HEK293 (cell line): ENCODE measurements around the gene RORC.

Source experiments
- CTCF ChIP-seq: fragments of 450-650 bp; formaldehyde crosslinking; IDR thresholded peaks from 2 replicates; pipeline ENCODE4 v1.5.1; 2016; ENCODE audit warnings: missing biosample characterization, missing genetic modification characterization
- KLF9 ChIP-seq: fragments of 450-650 bp; formaldehyde crosslinking; IDR thresholded peaks from 2 replicates; pipeline ENCODE4 v1.5.1; 2016; ENCODE audit warnings: missing biosample characterization, missing genetic modification characterization, low read depth
- SP2 ChIP-seq: fragments of 450-650 bp; formaldehyde crosslinking; IDR thresholded peaks from 2 replicates; pipeline ENCODE4 v1.5.1; 2016; ENCODE audit warnings: missing biosample characterization, missing genetic modification characterization
- TCF7L2 ChIP-seq: IDR thresholded peaks from 2 replicates; pipeline ENCODE4 v1.6.1; 2011; ENCODE audit warnings: low read depth, mild to moderate bottlenecking, inconsistent platforms, low read length, moderate library complexity, borderline replicate concordance
- ZBTB7A ChIP-seq: fragments of 450-650 bp; formaldehyde crosslinking; IDR thresholded peaks from 2 replicates; pipeline ENCODE4 v1.5.1; 2016; ENCODE audit warnings: low read depth, missing biosample characterization, missing genetic modification characterization
- ZNF174 ChIP-seq: fragments of 450-650 bp; formaldehyde crosslinking; IDR thresholded peaks from 2 replicates; pipeline ENCODE4 v1.5.0; 2017; ENCODE audit warnings: missing biosample characterization, mild to moderate bottlenecking, missing genetic modification characterization
- ZNF292 ChIP-seq: fragments of 450-650 bp; formaldehyde crosslinking; IDR thresholded peaks from 2 replicates; pipeline ENCODE4 v1.5.1; 2016; ENCODE audit warnings: low read depth, missing biosample characterization, missing genetic modification characterization, borderline replicate concordance
- ZNF423 ChIP-seq: fragments of 450-650 bp; formaldehyde crosslinking; IDR thresholded peaks from 2 replicates; pipeline ENCODE4 v1.5.1; 2016; ENCODE audit warnings: missing biosample characterization, missing genetic modification characterization
- ZNF48 ChIP-seq: fragments of 450-650 bp; formaldehyde crosslinking; IDR thresholded peaks from 2 replicates; pipeline ENCODE4 v1.5.1; 2016; ENCODE audit warnings: missing biosample characterization, missing genetic modification characterization
- ZNF529 ChIP-seq: fragments of 450-650 bp; formaldehyde crosslinking; IDR thresholded peaks from 2 replicates; pipeline ENCODE4 v1.5.1; 2017; ENCODE audit warnings: missing genetic modification characterization, missing biosample characterization; ENCODE audit not compliant: insufficient replicate concordance
- ZNF571 ChIP-seq: fragments of 450-650 bp; formaldehyde crosslinking; IDR thresholded peaks from 2 replicates; pipeline ENCODE4 v1.5.0; 2017; ENCODE audit warnings: missing biosample characterization, missing genetic modification characterization
- ZNF768 ChIP-seq: fragments of 450-650 bp; formaldehyde crosslinking; IDR thresholded peaks from 2 replicates; pipeline ENCODE4 v1.5.1; 2018; ENCODE audit warnings: missing biosample characterization, mild to moderate bottlenecking, missing genetic modification characterization
- ZNF830 ChIP-seq: fragments of 450-650 bp; IDR thresholded peaks from 2 replicates; pipeline ENCODE4 v1.5.0; 2018; ENCODE audit warnings: missing biosample characterization, missing genetic modification characterization, low read depth, mild to moderate bottlenecking, moderate library complexity
- TF ChIP-seq, protein P1 (sequence below): fragments of 450-650 bp; formaldehyde crosslinking; IDR thresholded peaks from 2 replicates; pipeline ENCODE4 v1.5.1; 2016; ENCODE audit warnings: missing biosample characterization, missing genetic modification characterization

DNA sequence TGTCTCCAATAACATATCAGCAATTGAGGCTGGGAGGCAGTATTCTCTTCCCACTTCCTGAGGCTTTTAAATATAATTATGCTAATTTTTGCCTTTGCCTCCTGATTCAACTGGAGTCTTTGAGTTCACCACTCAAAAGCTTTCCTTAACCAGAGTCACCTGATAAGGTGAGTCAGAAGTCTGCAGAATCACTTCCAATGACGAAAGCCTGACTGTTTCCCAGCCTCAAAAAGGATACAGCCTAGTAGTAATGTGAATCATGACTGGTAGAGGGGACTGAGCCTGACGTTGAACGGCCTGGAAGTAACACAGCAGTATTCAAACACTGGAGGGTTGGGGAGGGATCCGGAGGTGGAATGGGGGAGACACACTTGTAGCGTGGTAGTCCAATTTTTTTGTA, 57.9 kb downstream of the RORC start:
- TF ChIP-seq CTCF (tag by site-specific recombination) (no peak), ZNF48 (tag by site-specific recombination) (no peak), ZNF571 (tag by site-specific recombination) (no peak), SP2 (tag by site-specific recombination) (no peak), ZBTB7A (no peak), ZNF529 (tag by site-specific recombination) (no peak), ZNF174 (tag by site-specific recombination) (no peak), ZNF423 (no peak), ZNF292 (no peak), ZNF830 (tag by site-specific recombination) (no peak), KLF9 (tag by site-specific recombination) (no peak), TCF7L2 (no peak), ZNF768 (tag by site-specific recombination) (no peak)
- TF ChIP-seq, protein P1, sequence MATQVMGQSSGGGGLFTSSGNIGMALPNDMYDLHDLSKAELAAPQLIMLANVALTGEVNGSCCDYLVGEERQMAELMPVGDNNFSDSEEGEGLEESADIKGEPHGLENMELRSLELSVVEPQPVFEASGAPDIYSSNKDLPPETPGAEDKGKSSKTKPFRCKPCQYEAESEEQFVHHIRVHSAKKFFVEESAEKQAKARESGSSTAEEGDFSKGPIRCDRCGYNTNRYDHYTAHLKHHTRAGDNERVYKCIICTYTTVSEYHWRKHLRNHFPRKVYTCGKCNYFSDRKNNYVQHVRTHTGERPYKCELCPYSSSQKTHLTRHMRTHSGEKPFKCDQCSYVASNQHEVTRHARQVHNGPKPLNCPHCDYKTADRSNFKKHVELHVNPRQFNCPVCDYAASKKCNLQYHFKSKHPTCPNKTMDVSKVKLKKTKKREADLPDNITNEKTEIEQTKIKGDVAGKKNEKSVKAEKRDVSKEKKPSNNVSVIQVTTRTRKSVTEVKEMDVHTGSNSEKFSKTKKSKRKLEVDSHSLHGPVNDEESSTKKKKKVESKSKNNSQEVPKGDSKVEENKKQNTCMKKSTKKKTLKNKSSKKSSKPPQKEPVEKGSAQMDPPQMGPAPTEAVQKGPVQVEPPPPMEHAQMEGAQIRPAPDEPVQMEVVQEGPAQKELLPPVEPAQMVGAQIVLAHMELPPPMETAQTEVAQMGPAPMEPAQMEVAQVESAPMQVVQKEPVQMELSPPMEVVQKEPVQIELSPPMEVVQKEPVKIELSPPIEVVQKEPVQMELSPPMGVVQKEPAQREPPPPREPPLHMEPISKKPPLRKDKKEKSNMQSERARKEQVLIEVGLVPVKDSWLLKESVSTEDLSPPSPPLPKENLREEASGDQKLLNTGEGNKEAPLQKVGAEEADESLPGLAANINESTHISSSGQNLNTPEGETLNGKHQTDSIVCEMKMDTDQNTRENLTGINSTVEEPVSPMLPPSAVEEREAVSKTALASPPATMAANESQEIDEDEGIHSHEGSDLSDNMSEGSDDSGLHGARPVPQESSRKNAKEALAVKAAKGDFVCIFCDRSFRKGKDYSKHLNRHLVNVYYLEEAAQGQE (tag by site-specific recombination) = no peak
